Right kidney (tissue), 1 donor: Measurements from ENCODE around the gene XKR8.

ENCODE experiments used
- DNase-seq: peaks from one replicate; pipeline ENCODE4 v3.0.0-alpha.2; 2016

Gene XKR8

DNA sequence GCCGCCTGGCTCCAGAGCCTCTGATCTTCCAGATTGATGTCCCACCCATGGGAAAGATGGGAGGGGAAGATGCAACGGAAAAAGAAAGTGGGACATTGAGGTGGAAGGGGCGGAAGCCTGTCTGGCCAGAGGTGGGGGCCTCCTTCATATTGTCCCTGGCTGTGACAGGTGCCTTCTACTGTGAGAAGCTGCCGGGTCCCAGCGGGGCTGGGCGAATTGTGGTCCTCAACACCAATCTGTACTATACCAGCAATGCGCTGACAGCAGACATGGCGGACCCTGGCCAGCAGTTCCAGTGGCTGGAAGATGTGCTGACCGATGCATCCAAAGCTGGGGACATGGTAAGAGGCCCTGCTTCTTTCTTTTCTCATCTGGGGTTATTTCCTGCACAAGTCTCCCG, 5.6 kb upstream of the XKR8 start:
- no peak for DNase-seq

DNA sequence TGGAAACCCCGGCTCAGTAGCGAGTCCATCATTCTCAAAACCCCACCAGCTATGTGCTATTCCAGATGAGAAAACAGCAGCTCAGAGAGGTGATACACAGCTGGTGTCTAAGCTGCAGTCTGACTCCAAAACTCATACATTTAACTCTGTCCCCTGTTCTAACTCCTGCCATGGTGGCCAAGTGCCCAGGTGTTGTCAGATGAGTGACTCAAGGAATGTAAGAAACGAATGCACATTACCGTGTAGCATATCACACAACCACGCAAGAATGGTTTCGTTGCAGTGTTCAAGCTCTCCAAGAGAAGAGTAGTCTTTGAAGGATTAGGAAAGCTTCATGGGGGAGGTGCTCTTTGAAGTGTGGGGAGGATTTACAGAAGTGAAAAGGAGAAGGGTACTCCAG, 4.7 kb upstream of the XKR8 start:
- no peak for DNase-seq

DNA sequence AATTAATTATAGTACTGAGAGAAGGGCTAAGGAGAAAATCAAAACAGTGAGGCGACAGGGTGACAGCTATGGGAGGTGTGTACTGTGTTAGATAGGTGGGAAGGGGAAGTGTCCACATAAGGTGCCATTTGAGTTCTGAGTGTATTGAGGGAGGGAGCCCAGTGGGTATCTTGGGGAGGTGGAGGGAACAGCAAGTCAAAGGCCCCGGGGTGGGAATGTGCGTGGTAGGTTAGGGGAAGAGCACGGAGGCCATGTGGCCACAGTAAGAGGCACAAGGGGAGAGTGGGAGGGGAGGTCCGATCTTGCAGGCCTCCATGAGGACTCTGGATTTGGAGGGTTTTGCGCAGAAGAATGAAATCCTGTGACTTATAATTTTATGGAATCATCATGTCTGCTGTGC, 3.0 kb upstream of the XKR8 start:
- no peak for DNase-seq

DNA sequence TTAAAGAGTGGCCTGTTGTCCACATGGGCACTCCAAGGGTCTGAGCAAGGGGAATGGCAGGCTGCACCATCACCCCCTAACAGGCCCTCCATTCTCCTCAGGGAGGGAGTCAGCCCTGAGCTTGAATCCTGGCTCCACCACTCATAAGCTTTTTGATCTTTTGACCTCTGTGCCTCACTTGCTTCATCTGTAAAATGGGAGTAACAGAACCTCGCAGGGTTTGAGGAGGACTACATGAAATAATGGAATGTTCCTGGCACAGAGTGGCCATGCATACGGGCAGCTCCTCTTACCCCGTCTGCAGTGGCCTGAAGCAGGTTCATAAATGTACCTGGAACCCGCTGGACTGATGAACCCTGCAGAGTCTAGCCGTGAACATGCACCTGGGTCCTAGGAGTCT, 2.1 kb upstream of the XKR8 start:
- no peak for DNase-seq

DNA sequence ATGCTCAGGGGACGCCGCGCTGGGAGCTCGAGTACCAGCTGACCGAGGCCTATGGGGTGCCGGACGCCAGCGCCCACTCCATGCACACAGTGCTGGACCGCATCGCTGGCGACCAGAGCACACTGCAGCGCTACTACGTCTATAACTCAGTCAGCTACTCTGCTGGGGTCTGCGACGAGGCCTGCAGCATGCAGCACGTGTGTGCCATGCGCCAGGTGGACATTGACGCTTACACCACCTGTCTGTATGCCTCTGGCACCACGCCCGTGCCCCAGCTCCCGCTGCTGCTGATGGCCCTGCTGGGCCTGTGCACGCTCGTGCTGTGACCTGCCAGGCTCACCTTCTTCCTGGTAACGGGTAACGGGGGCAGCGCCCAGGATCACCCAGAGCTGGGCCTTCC, 1.3 kb upstream of the XKR8 start:
- no peak for DNase-seq

DNA sequence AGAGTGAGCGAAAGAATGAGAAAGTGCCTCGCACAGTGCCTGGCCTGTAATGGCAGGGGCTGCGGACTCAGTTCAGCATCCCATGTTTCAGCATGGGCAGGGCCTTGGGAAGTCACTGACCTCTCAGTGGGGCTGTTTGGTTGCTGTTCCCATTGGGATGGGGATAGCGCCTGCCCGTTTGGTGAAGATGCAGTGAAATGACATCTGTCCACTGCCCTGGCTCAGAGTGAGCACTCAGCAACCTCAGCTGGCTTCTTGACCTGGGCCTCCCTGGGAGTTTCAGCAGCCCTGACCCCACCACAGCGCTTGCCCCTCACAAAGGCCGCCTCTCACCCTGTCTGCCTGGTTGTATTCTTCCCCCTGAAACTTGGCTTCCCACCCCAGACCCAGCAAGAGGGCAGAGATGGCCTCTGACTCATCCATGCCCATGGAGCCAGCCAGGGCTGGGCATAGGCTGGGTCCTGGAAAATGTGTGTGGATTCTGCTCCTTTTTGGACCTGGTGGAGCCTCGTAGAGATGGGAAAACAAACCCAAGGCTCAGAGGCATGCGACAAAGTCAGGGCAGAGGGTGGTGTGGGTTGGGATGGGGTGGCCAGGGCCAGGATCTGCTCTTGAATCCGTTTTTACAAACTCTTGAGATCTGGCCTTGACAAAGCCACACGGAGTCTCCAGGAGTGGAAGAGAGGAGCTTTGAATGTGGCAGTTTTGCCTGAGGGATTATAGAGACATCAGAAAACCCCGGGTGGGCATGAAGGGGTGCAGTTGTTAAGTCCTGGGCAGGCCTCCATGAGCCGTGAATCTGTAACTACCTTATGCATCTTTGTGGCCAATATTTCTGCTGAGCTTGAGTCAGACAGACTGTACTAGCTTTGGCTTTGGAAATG, 1.2 kb downstream of the XKR8 start:
- peak; percentile 16 for DNase-seq

DNA sequence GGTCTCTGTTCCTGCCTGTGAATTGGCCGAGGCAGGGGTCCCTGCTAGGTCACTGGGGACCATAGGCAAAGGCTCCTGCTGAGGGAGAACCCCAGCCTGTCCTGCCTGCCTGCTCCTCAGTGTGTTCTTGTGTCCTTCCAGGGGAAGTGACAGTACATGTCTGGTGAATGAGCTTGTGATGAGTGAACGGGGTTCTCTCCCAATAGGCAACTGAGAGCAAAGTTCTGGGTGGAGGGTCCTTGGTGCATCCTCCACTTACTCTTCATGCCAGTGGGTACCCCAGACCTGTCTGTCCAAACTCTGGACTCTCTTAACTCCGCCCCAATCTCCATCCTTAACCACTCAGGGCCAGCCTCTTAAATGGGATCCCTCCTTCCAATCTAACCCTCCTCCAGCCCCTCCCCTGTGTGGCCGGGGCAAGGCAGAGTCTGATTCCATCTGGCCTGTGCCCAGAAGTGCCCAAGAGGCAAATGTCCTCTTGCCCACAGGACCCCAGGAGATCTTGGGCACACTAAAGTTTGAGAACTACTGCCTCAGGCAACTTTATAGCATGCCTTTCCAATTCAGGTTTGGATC, 2.0 kb downstream of the XKR8 start:
- DNase-seq: no peak

DNA sequence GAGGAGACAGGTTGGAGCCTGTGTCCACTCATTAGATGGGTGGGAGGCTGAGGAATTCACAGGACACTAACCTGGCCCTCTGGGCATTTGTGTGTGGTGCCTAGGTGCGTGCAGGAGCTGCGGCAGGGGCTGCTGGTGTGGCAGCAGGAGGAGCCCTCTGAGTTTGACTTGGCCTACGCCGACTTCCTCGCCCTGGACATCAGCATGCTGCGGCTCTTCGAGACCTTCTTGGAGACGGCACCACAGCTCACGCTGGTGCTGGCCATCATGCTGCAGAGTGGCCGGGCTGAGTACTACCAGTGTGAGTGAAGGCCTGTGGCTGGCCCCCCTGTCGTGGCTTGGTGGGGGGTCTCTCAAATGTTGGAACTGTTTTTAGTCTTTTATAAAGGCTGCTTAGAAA, 3.6 kb downstream of the XKR8 start:
- DNase-seq: no peak

DNA sequence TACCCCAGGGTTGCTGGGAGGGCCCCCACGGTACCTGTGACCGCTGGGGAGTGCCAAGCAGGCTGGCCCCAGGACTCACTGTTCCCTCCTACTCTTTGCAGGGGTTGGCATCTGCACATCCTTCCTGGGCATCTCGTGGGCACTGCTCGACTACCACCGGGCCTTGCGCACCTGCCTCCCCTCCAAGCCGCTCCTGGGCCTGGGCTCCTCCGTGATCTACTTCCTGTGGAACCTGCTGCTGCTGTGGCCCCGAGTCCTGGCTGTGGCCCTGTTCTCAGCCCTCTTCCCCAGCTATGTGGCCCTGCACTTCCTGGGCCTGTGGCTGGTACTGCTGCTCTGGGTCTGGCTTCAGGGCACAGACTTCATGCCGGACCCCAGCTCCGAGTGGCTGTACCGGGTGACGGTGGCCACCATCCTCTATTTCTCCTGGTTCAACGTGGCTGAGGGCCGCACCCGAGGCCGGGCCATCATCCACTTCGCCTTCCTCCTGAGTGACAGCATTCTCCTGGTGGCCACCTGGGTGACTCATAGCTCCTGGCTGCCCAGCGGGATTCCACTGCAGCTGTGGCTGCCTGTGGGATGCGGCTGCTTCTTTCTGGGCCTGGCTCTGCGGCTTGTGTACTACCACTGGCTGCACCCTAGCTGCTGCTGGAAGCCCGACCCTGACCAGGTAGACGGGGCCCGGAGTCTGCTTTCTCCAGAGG, 6.8 kb downstream of the XKR8 start:
- DNase-seq: no peak

DNA sequence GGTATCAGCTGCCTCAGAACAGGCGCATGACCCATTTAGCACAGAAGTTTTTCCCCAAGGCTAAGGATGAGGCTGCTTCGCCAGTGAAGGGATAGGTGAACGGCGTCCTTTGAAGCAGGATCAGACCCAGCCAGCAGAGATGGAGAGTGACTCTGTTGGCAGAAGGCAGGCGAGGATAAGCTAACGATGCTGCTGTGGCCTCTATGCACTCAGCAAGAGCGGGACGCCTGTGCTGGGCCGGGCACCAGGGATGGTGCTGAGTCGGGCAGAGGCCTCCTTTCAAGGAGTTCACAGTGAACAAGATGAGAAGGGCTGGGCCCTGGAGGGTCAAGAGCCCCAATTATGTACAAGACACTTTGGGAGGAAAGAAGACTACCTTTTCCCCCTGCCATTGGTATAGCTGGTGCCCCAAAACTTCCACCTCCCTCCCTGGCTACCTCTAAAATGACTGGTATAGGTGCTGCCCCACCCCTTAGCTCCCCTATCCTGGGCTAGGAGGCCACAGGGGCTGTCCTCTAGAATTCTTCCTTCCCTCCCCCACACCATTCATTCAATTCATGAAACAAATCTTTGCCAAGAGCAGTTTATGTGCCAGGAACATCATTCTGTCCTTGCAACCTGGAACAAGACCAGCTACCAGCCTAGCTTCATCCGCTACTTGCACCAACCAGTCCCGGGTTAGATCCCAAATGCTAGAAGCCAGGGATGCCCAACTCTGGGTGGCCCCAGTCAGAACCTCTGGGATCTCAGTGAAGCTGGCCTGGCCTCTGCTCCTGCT, 7.5 kb downstream of the XKR8 start:
- DNase-seq: no peak

DNA sequence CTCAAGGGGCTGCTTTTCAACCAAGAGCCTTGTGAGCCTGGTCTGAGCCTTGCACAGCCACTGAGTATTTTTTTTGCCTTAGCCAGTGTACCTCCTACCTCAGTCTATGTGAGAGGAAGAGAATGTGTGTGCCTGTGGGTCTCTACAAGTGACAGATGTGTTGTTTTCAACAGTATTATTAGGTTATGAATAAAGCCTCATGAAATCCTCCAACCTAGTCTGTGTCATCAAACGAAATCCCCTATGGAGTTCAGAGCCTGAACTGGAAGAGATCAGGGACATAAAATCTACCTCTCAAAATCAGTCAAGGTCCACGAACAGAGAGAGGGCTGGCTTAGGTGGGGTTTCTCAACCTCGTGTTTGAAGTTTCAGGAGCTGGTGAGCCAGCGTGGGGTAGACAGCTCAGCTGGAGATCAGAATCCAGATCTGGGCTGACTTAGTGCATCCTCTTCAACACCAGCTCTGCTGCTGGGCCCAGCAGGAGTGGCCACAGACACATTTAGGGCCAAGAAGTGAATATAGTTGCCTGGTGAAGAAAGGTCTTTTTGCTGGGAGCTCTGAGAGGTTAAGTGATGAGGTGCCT, 8.2 kb downstream of the XKR8 start:
- no peak for DNase-seq

DNA sequence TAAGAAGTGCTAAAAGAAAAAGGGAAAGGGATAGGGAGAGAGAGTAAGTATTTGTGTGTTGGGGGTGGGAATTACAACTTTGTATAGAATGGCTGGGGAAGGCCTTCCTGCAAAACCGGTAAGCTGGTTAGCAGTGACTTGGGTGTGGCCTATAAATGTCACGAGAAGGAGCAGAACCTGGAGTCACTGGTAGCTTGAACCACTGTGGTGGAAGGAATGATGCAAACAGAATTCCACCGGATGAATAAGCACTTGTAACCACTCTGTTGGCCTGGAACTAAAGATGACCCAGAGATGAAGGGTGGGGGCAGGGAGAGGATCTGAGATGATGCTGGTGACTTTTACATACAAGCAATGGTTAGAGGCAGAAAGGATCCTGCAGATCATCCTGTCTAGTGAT, 8.9 kb downstream of the XKR8 start:
- DNase-seq: no peak

DNA sequence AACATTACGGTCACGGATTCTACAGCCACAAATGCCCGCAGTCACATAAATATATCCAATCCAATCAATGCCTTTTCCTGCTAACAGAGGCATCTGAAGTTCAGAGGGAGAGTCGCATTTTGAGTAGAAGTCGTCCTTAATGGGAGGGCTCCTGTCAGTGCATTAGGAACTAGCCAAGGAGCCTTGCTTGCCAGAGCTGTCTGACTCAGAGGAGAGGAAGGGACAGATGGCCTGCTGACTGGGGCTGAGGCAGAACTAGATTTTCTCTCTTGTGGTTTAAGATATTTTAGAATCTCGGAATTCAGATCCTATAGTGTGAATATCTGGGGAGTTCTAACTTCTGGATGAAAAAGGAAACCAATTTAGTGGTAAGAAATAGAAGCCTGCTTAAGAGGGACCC, 10.6 kb downstream of the XKR8 start:
- DNase-seq: no peak

DNA sequence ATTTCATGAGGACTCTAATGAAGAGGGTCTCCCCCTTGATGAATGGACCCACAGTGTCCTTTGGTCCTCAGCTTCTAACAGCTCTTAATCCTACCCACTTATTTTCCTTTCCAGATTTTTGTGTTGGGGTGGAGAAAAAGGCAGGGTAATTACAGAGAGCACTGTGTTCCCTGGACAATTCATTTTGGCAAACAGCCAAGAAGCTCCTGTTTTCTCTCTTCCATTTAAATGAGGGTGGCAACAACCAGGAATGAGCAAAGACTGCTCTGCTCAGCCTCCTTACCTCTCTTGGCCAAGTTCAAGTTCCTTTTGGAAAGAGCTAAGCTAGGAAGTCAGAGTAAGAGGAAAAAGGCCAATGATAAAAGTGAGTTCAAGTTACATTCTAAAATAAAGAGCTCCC, 11.9 kb downstream of the XKR8 start:
- no peak for DNase-seq

DNA sequence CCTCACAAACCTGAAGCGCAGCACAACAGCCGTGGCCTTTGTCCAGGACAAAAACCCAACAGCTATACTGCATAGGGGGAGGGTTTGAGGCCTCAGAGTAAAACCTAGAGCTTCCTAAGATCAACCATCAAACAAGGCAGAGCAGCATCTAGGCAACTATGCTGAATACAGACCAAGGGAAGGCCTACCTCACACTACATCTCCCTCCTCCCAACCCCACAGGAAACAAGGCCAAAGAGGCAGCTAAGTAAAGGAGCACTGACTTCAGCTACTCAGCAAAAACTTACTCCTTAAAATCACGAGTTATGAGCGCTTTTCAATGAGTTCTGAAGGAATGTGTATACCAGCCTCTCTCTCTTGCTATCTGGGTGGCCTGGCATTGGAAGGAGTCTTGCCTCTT, 12.4 kb downstream of the XKR8 start:
- no peak for DNase-seq

DNA sequence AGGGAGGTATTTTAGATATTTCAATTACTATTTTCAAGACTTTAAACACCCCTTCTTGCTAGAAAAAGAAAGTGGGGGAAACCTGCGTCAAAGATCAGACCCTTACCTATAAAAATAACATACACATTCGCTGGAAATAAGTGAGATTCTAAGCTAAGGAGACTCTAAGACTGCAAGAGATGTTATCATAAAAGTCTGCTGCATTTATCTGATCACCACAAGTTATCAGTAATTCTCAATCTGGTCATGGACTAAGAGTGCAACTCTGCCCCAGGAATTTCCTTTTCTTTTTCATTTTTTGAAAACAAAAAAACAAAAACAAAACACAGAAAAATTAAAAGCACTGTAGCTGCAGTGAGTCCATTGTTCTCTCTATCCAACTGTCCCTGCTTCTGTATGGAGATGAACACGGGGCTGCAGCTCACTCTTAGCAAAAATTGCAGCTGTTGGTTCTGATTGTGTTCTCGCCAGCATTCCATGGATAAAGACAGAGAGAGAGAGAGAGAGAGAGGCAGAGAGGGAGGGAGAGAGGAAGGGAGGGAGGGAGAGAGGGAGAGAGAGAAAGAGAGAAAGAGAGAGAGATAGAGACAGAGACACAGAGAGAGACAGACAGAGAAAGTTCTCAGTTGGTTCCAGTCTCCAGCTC, 14.1 kb downstream of the XKR8 start:
- no peak for DNase-seq

DNA sequence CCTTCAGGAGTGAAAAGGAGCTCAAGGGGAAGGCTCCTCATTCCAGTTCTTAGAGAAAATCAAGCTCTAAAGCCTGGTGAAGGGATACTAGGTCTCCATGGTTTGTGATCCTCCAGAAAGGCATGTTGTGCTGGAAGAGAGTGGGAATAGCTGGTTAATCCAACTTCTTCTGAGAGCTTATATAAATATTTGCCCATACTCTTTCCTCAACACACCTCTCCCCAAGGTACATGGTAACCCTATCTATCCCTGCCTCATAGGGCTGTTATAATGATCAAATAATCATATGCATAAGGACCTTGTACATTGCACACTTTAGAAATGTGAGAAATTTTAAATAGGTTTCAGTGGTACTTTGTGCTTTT, 14.6 kb downstream of the XKR8 start:
- no peak for DNase-seq

DNA sequence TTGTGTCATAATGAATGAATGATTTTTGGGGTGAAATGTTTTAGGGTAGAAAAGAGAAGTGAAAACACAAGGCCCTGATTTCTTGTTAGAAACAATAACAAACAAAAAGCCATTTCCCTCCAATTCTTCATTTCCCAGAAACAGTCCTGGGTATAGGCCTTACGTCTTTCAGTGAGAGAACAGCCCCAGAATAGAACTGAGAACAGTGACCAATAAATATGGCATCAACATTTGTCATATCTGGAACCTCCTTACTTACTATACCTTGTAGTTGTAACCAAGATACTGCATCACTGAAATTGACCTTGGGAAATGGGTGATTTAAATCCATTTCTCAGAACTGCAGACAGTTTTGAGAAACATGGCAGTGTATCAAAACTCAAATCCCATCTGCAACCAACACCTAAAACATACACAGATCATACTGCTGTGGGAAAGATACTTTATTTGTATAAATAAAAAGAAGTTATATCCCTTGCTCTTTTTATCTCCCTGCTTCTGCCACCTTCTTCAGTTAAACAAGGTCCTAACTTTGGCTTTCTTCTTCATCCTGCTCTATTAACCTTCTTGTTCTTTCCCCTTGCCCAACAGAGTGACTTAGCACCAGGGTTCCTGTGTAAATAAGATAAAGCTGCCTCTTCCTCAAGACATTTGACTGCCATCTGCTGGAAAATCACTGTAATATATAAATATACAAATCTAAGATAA, 19.5 kb downstream of the XKR8 start:
- no peak for DNase-seq

DNA sequence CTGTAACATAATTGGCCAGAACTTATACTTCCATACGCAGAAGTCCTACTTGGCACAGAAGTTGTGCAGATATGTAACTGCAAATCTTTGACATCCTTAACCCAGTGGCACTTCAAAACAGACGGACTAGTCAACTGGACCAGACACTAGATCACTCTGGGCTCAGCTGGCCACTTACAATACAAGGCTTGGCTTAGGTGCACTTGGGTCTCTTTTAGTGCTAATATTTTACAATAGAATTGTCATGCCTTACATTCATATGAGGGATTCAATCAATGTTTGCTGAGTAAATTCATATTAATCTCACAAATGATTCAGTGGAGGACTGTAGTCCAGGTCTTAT, 20.1 kb downstream of the XKR8 start:
- no peak for DNase-seq

DNA sequence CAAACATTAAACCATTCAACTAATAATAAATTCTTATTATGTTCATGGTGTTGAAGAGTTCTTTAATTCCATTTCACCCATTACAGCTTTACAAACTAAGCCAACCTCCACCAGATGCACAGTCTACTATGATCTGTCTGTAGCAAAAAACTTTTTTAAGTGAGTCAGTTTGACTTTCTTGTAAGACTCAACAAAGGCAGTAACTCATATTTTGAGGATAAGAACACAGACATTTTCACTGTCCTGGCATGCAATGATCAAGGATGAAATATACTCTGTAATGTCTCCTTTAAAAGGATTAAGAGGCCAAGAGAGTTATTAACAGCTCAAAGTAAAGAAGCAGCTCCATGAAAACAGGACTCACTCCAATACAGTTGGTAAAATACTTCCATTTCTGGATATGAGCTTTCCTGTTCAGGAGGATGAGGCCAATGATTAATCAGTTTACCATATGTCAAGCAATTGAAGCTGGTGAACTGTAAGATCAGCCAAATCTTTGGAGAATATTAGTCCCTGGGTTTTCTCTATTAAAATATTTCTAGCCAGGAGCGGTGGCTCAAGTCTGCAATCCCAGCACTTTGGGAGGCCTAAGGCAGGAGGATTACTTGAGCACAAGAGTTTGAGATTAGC, 20.6 kb downstream of the XKR8 start:
- DNase-seq: no peak

DNA sequence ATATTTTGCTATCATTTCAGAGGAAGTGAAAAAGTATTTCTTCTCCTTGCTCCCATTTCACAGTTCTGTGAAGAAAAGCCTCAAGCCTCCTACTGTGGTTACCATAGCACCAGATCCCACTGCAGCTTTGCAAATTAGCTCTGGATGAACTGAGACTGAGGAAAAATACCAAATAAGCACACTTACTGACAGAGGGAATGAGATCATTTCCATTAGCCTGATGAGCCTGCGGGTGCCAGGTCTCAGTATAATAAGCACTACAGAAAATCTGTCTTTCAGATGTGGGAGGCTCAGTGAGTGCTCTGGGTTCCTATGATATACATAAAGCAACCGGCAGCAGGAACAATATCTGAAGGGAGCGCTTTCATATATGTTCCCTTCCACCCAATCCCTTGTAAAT, 21.4 kb downstream of the XKR8 start:
- DNase-seq: no peak
